Keratinocyte (primary cell): Measurements from ENCODE around the gene ALPK1. TPM values are rescaled to one million over a fixed set of nuclear protein-coding genes. Genes with fewer than 3 reads are reported as not detected.

Experiments
- DNase-seq: peaks from one replicate; pipeline ENCODE4 v3.0.0-alpha.2; 2011; ENCODE audit warnings: low read depth, missing footprints, low spot score
- FAIRE-seq: peaks from 2 replicates; lab custom pipeline; 2011; peaks lifted over from hg19 to GRCh38; lab: Jason Lieb, UNC
- H2AFZ ChIP-seq: 2 replicates; pipeline ENCODE4 v1.6.0; 2012; ENCODE audit warnings: low read length, control low read depth, inconsistent platforms; ENCODE audit not compliant: control insufficient read depth
- H3K27ac ChIP-seq: 2 replicates; pipeline ENCODE4 v1.5.1; 2011; ENCODE audit warnings: low read length; ENCODE audit not compliant: control insufficient read depth, insufficient read depth
- H3K27me3 ChIP-seq: 3 replicates; pipeline ENCODE4 v1.6.0; 2011; ENCODE audit warnings: low read length; ENCODE audit not compliant: control insufficient read depth, insufficient read depth; ENCODE audit errors: extremely low read depth
- H3K36me3 ChIP-seq, 2 experiments: 2 replicates in 1 of 2; 3 replicates in 1 of 2; pipeline ENCODE4 v1.5.1; 2011; ENCODE audit warnings: low read length in 2 of 2, mild to moderate bottlenecking in 1 of 2; ENCODE audit not compliant: control insufficient read depth in 2 of 2, insufficient read depth in 2 of 2; ENCODE audit errors: extremely low read depth in 1 of 2
- H3K4me1 ChIP-seq: 3 replicates; pipeline ENCODE4 v1.5.1; 2011; ENCODE audit warnings: low read length; ENCODE audit not compliant: control insufficient read depth, insufficient read depth; ENCODE audit errors: extremely low read depth
- H3K4me2 ChIP-seq: 3 replicates; pipeline ENCODE4 v1.6.0; 2011; ENCODE audit warnings: low read depth, low read length; ENCODE audit not compliant: control insufficient read depth, insufficient read depth; ENCODE audit errors: extremely low read depth
- H3K4me3 ChIP-seq, 3 experiments: fragments of 200-600 bp in 1 of 3; sonication (generic) in 1 of 3; 2 replicates in 2 of 3; 3 replicates in 1 of 3; pipeline ENCODE4 v1.5.1; 2011 to 2016; ENCODE audit warnings: low read length in 3 of 3, mild to moderate bottlenecking in 3 of 3, control low read depth in 2 of 3, inconsistent platforms in 1 of 3, low read depth in 1 of 3, mixed read lengths in 1 of 3, mixed run types in 1 of 3, moderate library complexity in 1 of 3; ENCODE audit not compliant: control insufficient read depth in 2 of 3, insufficient read depth in 2 of 3; ENCODE audit errors: extremely low read depth in 1 of 3
- H3K79me2 ChIP-seq: 2 replicates; pipeline ENCODE4 v1.6.0; 2012; ENCODE audit warnings: low read length; ENCODE audit not compliant: control insufficient read depth, insufficient read depth
- H3K9ac ChIP-seq: 3 replicates; pipeline ENCODE4 v1.6.0; 2011; ENCODE audit warnings: low read length; ENCODE audit not compliant: control insufficient read depth, insufficient read depth; ENCODE audit errors: extremely low read depth
- H3K9me1 ChIP-seq: 3 replicates; pipeline ENCODE4 v1.6.0; 2011; ENCODE audit warnings: low read length; ENCODE audit not compliant: control insufficient read depth, insufficient read depth; ENCODE audit errors: extremely low read depth
- H3K9me3 ChIP-seq: 2 replicates; pipeline ENCODE4 v1.5.1; 2012; ENCODE audit warnings: low read depth, low read length; ENCODE audit not compliant: control insufficient read depth
- H4K20me1 ChIP-seq: 3 replicates; pipeline ENCODE4 v1.6.0; 2011; ENCODE audit warnings: low read length; ENCODE audit not compliant: control insufficient read depth, insufficient read depth; ENCODE audit errors: extremely low read depth
- CTCF ChIP-seq, 3 experiments: IDR thresholded peaks in 1 of 3; conservative IDR thresholded peaks in 1 of 3; optimal IDR thresholded peaks in 1 of 3; 2 replicates in 2 of 3; 3 replicates in 1 of 3; pipeline versions ENCODE3 to v1.5.1; 2011; ENCODE audit warnings: low read length in 3 of 3, mild to moderate bottlenecking in 3 of 3, moderate library complexity in 2 of 3, control low read depth in 1 of 3, inconsistent platforms in 1 of 3; ENCODE audit not compliant: insufficient read depth in 2 of 3; ENCODE audit errors: extremely low read depth in 1 of 3
- EZH2 ChIP-seq: IDR thresholded peaks from one replicate; pipeline ENCODE4 v1.6.1; 2012; ENCODE audit warnings: inconsistent platforms, mild to moderate bottlenecking, low read length, moderate library complexity
- dilution Hi-C: fragments of 300-500 bp; cut with MboI; formaldehyde crosslinking; loops from one replicate; pipeline ENCODE4 v1.7.0; 2020; ENCODE audit warnings: low sequenced_read_pairs; ENCODE audit not compliant: extremely low pct_ligation_motif_present
- polyA plus RNA-seq, 5 experiments: library from polyadenylated mRNA; depleted of rRNA in 3 of 5; stranded (reverse) in 3 of 5; stranded (forward) in 1 of 5; unstranded in 1 of 5; fragments of >200 nt; gene quantifications; 1 replicate in 1 of 5; 2 replicates in 3 of 5; 3 replicates in 1 of 5; pipeline versions ENCODE4 v1.2.1 to v1.2.3, GENCODE V29; 2011 to 2012; ENCODE audit warnings: missing spikeins in 2 of 5, low read depth in 1 of 5, low replicate concordance in 1 of 5

Gene ALPK1
- polyA plus RNA-seq, 1 donor (not counting 4 experiments of a cell fraction or from before 2014, with no cell fraction given), result 5.5 TPM

- Histone ChIP-seq H3K36me3 (no peaks in the 10 kb centered on the region), H3K4me3 (no peak overlapping the region), H3K9ac (no peak overlapping the region), H3K4me1 (no peaks in the 10 kb centered on the region), H3K27ac (no peak overlapping the region), H3K79me2 (no peaks in the 10 kb centered on the region), H2AFZ (no peak overlapping the region), H3K4me2 (no peak overlapping the region), H3K9me3 (no peaks in the 10 kb centered on the region), H3K9me1 (no peaks in the 10 kb centered on the region), H3K27me3 (no peaks in the 10 kb centered on the region), H4K20me1 (no peaks in the 10 kb centered on the region)
- dilution Hi-C loops, result no loop called here
- TF ChIP-seq EZH2, result no peak
- no peak for TF ChIP-seq CTCF (optimal IDR thresholded peaks at IDR 0.05 in 1 of 3, IDR thresholded peaks at IDR 0.05 in 1 of 3, conservative IDR thresholded peaks at IDR 0.05 in 1 of 3; ENCODE audit: extremely low read depth in 1 of 3, insufficient read depth in 2 of 3, low read length in 3 of 3)
- FAIRE-seq (peak; percentile 5), DNase-seq (no peak)
Measured at GRCh38 chr4:112402098-112402497, 104.9 kb downstream of the ALPK1 start.

GRCh38 chr4:112403101-112403945 lies 106.2 kb downstream of the ALPK1 start:
- H3K9me3 ChIP-seq, result no peaks in the 10 kb centered on the region
- no peaks in the 10 kb centered on the region for H3K36me3 ChIP-seq
- no peak overlapping the region for H3K27ac ChIP-seq
- no peak for DNase-seq
- no peaks in the 10 kb centered on the region for H3K27me3 ChIP-seq
- no peaks in the 10 kb centered on the region for H3K79me2 ChIP-seq
- H2AFZ ChIP-seq, result no peak overlapping the region
- dilution Hi-C loops, result no loop called here
- no peak overlapping the region for H3K9ac ChIP-seq
- FAIRE-seq, result no peak
- H3K4me3 ChIP-seq, result no peak overlapping the region
- no peaks in the 10 kb centered on the region for H3K9me1 ChIP-seq
- no peaks in the 10 kb centered on the region for H4K20me1 ChIP-seq
- H3K4me2 ChIP-seq, result no peak overlapping the region
- TF ChIP-seq EZH2 (no peak), CTCF (optimal IDR thresholded peaks at IDR 0.05 in 1 of 3, IDR thresholded peaks at IDR 0.05 in 1 of 3, conservative IDR thresholded peaks at IDR 0.05 in 1 of 3; ENCODE audit: extremely low read depth in 1 of 3, insufficient read depth in 2 of 3, low read length in 3 of 3) (no peak)
- no peaks in the 10 kb centered on the region for H3K4me1 ChIP-seq
